Ectodermal cell (in vitro differentiated cells): ENCODE results near the gene SCN8A.
A peak's percentile ranks its signal among the peaks of the same experiment; 100 is the strongest.

Source experiments
- H3K27ac ChIP-seq: 2 replicates; pipeline ENCODE4 v1.7.0; 2013; ENCODE audit warnings: mild to moderate bottlenecking, low read depth, low read length; ENCODE audit not compliant: insufficient read depth, poor library complexity, severe bottlenecking
- H3K27me3 ChIP-seq: 2 replicates; pipeline ENCODE4 v1.7.0; 2013; ENCODE audit warnings: mild to moderate bottlenecking, low read length; ENCODE audit not compliant: insufficient read depth, control insufficient read depth, poor library complexity, severe bottlenecking
- H3K36me3 ChIP-seq: one replicate; pipeline ENCODE4 v1.7.0; 2013; ENCODE audit warnings: low read length; ENCODE audit not compliant: control insufficient read depth, insufficient read depth
- H3K4me1 ChIP-seq: one replicate; pipeline ENCODE4 v1.7.0; 2013; ENCODE audit warnings: low read length; ENCODE audit not compliant: control insufficient read depth, insufficient read depth
- H3K4me3 ChIP-seq: 2 replicates; pipeline ENCODE4 v1.7.0; 2013; ENCODE audit warnings: low read depth, low read length, control low read depth; ENCODE audit not compliant: insufficient read depth
- H3K9me3 ChIP-seq: 2 replicates; pipeline ENCODE4 v1.7.0; 2013; ENCODE audit warnings: mild to moderate bottlenecking, low read length, moderate library complexity; ENCODE audit not compliant: control insufficient read depth
- whole genome bisulfite sequencing, 2 experiments: methylation state at CpG; one replicate each; pipeline ENCODE4 v1.1.7; 2013; ENCODE audit warnings: missing lambda C conversion rate in 2 of 2; 5-methylcytosine and 5-hydroxymethylcytosine counted together

SCN8A gene

GRCh38 chr12:51814311-51815088 is 223.5 kb downstream of the SCN8A start:
- H3K9me3 ChIP-seq = no peaks in the 10 kb centered on the region
- peak overlapping the region; percentile 48 for H3K4me3 ChIP-seq
- WGBS, 2 experiments = 4 to 5% methylated on average over 100 of the region's 100 CpGs
- H3K36me3 ChIP-seq = peaks cover 2% of the 10 kb centered on the region
- H3K4me1 ChIP-seq = peaks cover 10% of the 10 kb centered on the region
- no peak overlapping the region for H3K27ac ChIP-seq
- H3K27me3 ChIP-seq = peaks cover 25% of the 10 kb centered on the region

GRCh38 chr12:51815571-51815970 is 224.5 kb downstream of the SCN8A start:
- Histone ChIP-seq H3K27me3 (peaks cover 25% of the 10 kb centered on the region), H3K4me3 (no peak overlapping the region), H3K4me1 (peaks cover 18% of the 10 kb centered on the region), H3K27ac (no peak overlapping the region), H3K36me3 (peaks cover 2% of the 10 kb centered on the region), H3K9me3 (no peaks in the 10 kb centered on the region)
- 57 to 58% methylated on average over 6 of the region's 6 CpGs for WGBS, 2 experiments

- Histone ChIP-seq H3K27ac (no peak overlapping the region), H3K27me3 (peaks cover 25% of the 10 kb centered on the region), H3K36me3 (peaks cover 7% of the 10 kb centered on the region), H3K4me3 (no peak overlapping the region), H3K4me1 (peaks cover 18% of the 10 kb centered on the region), H3K9me3 (no peaks in the 10 kb centered on the region)
- WGBS, 2 experiments = 91 to 92% methylated on average over 10 of the region's 10 CpGs
Measured at GRCh38 chr12:51817027-51817953, 226.3 kb downstream of the SCN8A start.

GRCh38 chr12:51818086-51818485 is 227.1 kb downstream of the SCN8A start:
- 91 to 92% methylated on average over 4 to 5 of the region's 5 CpGs for WGBS, 2 experiments
- H3K4me3 ChIP-seq = no peak overlapping the region
- no peak overlapping the region for H3K27ac ChIP-seq

GRCh38 chr12:51818566-51819300 is 227.7 kb downstream of the SCN8A start:
- Histone ChIP-seq H3K4me3 (no peak overlapping the region), H3K9me3 (no peaks in the 10 kb centered on the region), H3K4me1 (peaks cover 18% of the 10 kb centered on the region), H3K27ac (no peak overlapping the region), H3K27me3 (peaks cover 16% of the 10 kb centered on the region), H3K36me3 (peaks cover 7% of the 10 kb centered on the region)
- WGBS, 2 experiments = 89 to 90% methylated on average over 3 to 4 of the region's 4 CpGs

More at GRCh38 chr12:51818086-51818485, 227.1 kb downstream of the SCN8A start:
- Histone ChIP-seq H3K4me1 (peaks cover 18% of the 10 kb centered on the region), H3K36me3 (peaks cover 7% of the 10 kb centered on the region), H3K9me3 (no peaks in the 10 kb centered on the region), H3K27me3 (peaks cover 23% of the 10 kb centered on the region)

- Histone ChIP-seq H3K4me1 (peaks cover 15% of the 10 kb centered on the region), H3K27ac (no peak overlapping the region), H3K27me3 (peaks cover 7% of the 10 kb centered on the region), H3K9me3 (no peaks in the 10 kb centered on the region), H3K36me3 (peaks cover 7% of the 10 kb centered on the region), H3K4me3 (peak overlapping the region; percentile 19)
- WGBS, 2 experiments = 41 to 44% methylated on average over 32 of the region's 32 CpGs
Measured at GRCh38 chr12:51819736-51820525, 228.9 kb downstream of the SCN8A start.

GRCh38 chr12:51820526-51821439 is 229.8 kb downstream of the SCN8A start:
- Histone ChIP-seq H3K36me3 (peaks cover 7% of the 10 kb centered on the region), H3K4me3 (peak overlapping the region; percentile 19), H3K4me1 (peaks cover 8% of the 10 kb centered on the region), H3K9me3 (no peaks in the 10 kb centered on the region), H3K27me3 (no peaks in the 10 kb centered on the region), H3K27ac (no peak overlapping the region)
- 7 to 8% methylated on average over 113 of the region's 113 CpGs for WGBS, 2 experiments

- H3K4me1 ChIP-seq = peaks cover 9% of the 10 kb centered on the region
- H3K4me3 ChIP-seq = peak overlapping the region; percentile 11
- 46 to 49% methylated on average over 101 of the region's 101 CpGs for WGBS, 2 experiments
- H3K9me3 ChIP-seq = no peaks in the 10 kb centered on the region
- no peaks in the 10 kb centered on the region for H3K27me3 ChIP-seq
- H3K27ac ChIP-seq = no peak overlapping the region
- peaks cover 7% of the 10 kb centered on the region for H3K36me3 ChIP-seq
Measured at GRCh38 chr12:51821440-51822260, 230.6 kb downstream of the SCN8A start.
